COLO829 (cell line): ENCODE measurements around the gene TMEM53.

ENCODE experiments used
- DNase-seq: peaks from one replicate; pipeline ENCODE4 v3.0.0; 2012; ENCODE audit warnings: low spot score

TMEM53 gene

GRCh38 chr1:44696789-44697345 lies 22.6 kb upstream of the TMEM53 start:
- no peak for DNase-seq

GRCh38 chr1:44696101-44696500 lies 21.8 kb upstream of the TMEM53 start:
- DNase-seq: no peak

GRCh38 chr1:44695671-44696070 lies 21.4 kb upstream of the TMEM53 start:
- no peak for DNase-seq

- no peak for DNase-seq
Measured at GRCh38 chr1:44694863-44695478, 20.7 kb upstream of the TMEM53 start.

- DNase-seq: no peak
Measured at GRCh38 chr1:44693900-44694299, 19.6 kb upstream of the TMEM53 start.

- no peak for DNase-seq
Measured at GRCh38 chr1:44693159-44693558, 18.9 kb upstream of the TMEM53 start.

- DNase-seq: no peak
Measured at GRCh38 chr1:44689447-44689765, 15.1 kb upstream of the TMEM53 start.

GRCh38 chr1:44688760-44689446 lies 14.6 kb upstream of the TMEM53 start:
- DNase-seq: no peak

GRCh38 chr1:44685881-44686280 lies 11.6 kb upstream of the TMEM53 start:
- no peak for DNase-seq

GRCh38 chr1:44685218-44685617 lies 10.9 kb upstream of the TMEM53 start:
- no peak for DNase-seq

GRCh38 chr1:44684525-44684924 lies 10.2 kb upstream of the TMEM53 start:
- DNase-seq: no peak

GRCh38 chr1:44682883-44683265 lies 8.6 kb upstream of the TMEM53 start:
- DNase-seq: no peak

- no peak for DNase-seq
Measured at GRCh38 chr1:44681905-44682882, 7.9 kb upstream of the TMEM53 start.

GRCh38 chr1:44679468-44679867 lies 5.2 kb upstream of the TMEM53 start:
- no peak for DNase-seq

GRCh38 chr1:44678626-44679025 lies 4.3 kb upstream of the TMEM53 start:
- no peak for DNase-seq

- DNase-seq: no peak
Measured at GRCh38 chr1:44678120-44678519, 3.8 kb upstream of the TMEM53 start.

GRCh38 chr1:44677201-44677766 lies 3.0 kb upstream of the TMEM53 start:
- DNase-seq: no peak

- no peak for DNase-seq
Measured at GRCh38 chr1:44676484-44677200, 2.4 kb upstream of the TMEM53 start.

GRCh38 chr1:44675186-44675585 lies 905 bp upstream of the TMEM53 start:
- no peak for DNase-seq

GRCh38 chr1:44673675-44674112 lies 587 bp downstream of the TMEM53 start:
- no peak for DNase-seq

GRCh38 chr1:44672961-44673674 lies 1.2 kb downstream of the TMEM53 start:
- no peak for DNase-seq
